GM23248 (cell line): ENCODE data around the gene DUS2.

Experiments used
- EZH2 ChIP-seq: fragments of 200-600 bp; sonication (generic); IDR thresholded peaks from 2 replicates; pipeline ENCODE4 v1.6.1; 2018; ENCODE audit warnings: antibody characterized with exemption, mild to moderate bottlenecking; ENCODE audit not compliant: insufficient read depth, poor library complexity, severe bottlenecking
- EZH2phosphoT487 ChIP-seq: fragments of 200-600 bp; sonication (generic); IDR thresholded peaks from 2 replicates; pipeline ENCODE4 v1.6.1; 2018; ENCODE audit warnings: antibody characterized with exemption, moderate library complexity, mild to moderate bottlenecking, low read depth; ENCODE audit not compliant: insufficient read depth

DNA sequence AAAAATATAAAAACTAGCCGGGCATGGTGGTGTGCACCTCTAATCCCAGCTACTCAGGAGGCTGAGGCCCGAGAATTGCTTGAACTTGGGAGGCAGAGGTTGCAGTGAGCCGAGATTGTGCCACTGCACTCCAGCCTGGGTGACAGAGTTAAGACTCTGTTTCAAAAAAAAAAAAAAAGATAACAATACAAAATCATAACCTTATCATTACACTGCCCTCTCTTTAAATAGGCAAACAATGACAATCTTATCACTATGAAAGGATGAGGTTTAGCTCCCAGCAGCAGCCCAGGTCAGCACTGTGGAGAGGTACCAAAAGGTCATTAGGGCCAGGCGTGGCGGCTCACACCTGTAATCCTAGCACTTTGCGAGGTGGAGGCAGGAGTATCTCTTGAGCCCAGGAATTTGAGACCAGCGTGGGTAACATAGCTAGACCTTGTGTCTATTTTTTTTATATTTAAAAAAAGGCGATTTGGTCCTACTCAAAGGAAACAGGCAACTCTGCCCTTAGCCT is 3.9 kb upstream of the DUS2 start:
- TF ChIP-seq EZH2 (no peak), EZH2phosphoT487 (no peak)
